HG03139 (cell line): ENCODE results near the gene GAP43.

Experiments
- ATAC-seq: cut with Tn5 transposase; IDR thresholded peaks from one replicate; pipeline ENCODE4 v1.9.1; 2021; ENCODE audit not compliant: unreplicated experiment

Gene GAP43, protein sequence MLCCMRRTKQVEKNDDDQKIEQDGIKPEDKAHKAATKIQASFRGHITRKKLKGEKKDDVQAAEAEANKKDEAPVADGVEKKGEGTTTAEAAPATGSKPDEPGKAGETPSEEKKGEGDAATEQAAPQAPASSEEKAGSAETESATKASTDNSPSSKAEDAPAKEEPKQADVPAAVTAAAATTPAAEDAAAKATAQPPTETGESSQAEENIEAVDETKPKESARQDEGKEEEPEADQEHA

DNA sequence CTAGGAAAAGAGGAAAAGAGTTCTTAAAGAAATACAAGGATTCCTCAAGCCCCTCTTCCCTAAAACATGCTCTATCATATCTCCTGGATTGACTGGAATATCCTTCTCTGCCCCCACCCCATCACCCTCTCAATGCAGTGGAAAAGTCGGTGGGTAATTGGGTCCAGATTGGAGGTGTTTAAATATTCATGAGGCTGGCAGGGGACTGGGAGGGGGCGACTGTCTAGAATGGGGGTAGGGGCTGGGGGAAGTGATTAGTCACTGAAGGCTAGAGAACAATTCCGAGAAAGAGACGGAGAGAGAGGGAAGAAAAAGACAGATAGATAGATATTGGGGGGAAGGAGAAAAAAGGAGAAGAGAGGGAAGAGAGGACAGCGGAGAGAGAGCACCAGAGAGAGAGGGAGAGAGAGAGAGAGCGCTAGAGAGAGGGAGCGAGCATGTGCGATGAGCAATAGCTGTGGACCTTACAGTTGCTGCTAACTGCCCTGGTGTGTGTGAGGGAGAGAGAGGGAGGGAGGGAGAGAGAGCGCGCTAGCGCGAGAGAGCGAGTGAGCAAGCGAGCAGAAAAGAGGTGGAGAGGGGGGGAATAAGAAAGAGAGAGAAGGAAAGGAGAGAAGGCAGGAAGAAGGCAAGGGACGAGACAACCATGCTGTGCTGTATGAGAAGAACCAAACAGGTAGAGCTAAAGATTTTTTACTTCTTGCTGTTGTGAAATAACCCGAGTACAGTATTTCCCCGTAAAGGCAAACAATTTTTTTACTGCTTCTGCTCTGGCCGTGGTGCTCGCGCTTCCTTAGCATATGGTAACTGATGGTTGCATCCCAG, at the start of gene GAP43:
GAP43 (plus strand) TSS at position 467 of the 825 bp plus-strand sequence; CDS start at position 647, 180 bp downstream.
- no peak for ATAC-seq

DNA sequence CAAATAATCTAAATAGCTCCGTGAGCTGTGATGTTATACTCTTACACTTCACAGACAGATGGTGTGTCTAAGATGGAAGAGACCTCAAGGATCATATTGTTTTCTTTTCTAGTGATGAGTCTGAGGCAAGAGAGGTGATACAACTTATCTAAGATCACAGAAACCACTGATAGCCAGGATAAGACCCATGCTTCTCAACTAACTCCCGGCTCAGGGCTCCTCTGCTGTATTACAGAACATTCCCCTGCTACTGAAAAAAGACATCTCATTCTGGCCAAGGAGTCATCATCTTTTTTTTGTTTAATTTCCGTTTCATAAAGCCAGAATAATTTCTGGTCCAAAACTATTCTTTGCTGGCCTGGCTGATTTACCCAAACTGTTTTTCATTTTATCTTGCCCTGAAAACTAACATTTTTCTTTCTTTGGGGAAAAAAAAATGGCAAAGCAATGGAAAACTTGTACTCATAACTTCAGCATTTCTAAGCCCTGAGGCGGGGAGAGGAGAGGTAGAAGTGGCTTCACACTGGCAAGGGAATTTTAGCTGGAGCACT, 46.9 kb upstream of the GAP43 start:
- ATAC-seq = no peak

DNA sequence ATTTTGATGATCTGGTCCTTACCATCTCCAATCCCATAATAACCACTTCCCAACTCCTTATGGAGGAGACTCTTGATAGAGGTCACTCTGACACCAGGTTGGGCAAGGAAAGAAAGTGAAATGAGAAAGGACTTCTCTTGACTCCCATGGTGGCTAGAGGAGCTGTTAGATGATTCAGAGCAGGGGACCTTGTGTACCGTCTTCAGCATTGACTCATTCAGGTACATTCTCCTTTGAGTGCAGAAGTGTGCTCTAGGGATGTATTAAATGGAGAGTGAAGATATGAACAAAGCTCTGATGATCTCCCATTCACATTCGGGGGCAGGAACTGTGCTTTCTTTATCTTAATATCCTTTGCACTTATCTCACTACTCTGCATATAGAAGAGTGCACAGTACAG, 46.3 kb upstream of the GAP43 start:
- no peak for ATAC-seq

DNA sequence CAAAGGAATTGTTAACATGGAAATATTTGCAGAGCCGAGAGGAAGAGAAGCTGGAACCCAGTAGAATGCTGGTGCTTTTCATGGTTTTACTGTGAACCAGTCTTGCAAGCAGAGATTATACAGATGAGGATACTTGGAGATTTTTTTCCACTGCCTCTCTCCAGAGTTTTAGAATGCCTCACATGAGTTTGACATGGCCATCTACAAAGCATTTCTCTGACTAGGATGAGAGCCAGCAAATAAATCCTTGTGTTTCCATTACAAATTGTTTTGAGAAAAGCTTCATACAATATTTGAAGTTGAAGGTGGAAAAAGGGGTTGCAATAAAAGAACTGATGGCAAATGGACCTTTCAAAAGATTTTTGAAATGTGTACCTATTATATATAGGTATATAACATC, 45.0 kb upstream of the GAP43 start:
- ATAC-seq = no peak

DNA sequence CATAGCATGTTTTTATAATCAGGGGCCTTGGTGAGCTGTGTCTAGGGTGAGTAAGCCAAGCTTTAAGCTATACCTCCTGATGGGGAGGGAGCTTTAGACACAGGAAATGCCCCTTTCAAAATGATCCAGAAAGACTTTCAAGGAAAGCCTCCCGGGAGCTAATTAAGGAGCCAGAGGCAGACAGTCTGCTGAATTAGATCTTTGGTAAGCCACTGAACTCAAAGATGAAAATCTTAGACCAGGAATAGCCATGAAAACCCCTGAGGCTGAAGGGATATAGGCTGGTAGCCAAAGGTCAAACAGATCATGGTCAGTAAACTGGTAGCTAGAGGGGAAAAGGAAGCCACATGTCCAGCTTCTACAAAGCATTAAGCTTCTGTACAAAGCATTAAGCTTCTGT, 42.7 kb upstream of the GAP43 start:
- ATAC-seq = no peak

DNA sequence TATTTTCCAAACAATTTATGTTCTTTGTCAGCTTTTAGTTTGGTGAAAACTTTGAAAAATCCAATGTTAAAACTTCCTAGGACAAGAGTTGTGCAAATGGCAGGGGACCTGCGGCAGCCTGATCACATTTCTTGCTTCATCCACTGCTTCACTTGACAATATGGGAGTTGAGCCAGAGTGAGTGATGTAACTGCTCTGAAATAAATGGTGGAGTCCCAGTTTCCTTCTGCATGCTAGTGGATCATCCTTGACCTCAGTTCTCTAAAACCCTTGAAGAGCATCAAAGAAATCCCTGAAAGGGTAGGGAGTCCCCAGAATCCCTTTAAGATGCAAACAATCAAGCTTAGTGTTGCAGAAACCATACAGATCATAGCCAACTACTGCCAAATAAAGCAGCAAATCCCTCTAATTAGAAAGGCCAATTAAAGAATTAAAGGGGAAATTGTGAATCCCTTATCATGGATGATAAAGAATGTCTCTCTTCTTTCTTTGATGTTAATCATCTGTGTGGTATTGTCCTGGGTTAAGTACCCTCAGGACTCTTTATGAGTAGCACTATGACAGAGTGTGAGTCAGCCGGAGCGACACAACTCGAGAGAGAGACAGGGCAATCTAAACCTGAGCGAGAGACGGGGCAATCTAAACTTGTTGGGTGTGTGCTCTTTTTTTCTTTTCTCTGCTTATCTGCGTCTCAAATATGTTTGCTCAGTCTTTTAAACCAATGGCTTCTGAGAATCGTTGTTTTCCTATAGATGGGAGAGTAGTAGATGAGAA, 41.8 kb upstream of the GAP43 start:
- no peak for ATAC-seq

DNA sequence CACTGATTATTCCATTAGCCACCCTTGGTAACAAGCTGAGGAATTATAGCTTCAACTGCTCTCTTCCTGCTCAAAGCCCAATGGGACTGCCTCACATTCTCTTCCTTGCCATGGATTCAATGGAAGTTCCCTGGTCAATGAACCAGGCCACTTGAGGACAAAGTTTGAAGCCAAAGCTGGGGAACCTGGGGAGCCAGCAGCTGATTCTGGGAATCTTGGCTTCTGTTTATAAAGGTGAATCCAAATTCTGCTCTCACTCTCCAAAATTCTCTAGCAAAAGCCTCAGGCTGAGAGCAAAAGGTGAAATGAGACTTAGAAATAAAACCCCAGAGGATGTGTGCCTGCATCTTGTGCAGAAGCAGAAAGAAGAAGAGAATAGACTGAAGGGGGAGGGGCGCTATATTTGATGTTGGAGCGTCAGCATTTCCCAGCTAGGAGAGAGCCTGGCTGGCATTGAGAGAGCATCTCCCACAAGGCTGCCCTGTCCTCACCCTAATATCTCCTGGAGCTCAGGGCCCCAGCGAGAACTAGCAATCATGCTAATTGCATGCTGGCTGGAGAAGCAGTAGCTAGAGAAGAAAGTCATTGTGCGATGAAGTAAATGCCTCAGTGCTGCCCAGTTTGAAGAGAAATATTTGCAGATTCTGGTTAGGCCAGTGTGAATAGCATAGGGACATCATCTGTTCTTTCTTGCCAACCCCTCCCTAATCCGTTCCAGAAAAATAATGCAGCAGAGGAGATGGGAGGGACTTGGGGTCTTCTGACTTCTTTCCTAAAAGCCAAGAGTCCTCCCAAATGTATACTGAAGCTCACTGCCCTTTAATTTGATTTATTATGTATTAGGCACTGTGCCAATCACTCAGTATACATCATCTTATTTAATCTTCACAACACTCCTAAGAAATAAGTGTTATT, 34.9 kb upstream of the GAP43 start:
- no peak for ATAC-seq

DNA sequence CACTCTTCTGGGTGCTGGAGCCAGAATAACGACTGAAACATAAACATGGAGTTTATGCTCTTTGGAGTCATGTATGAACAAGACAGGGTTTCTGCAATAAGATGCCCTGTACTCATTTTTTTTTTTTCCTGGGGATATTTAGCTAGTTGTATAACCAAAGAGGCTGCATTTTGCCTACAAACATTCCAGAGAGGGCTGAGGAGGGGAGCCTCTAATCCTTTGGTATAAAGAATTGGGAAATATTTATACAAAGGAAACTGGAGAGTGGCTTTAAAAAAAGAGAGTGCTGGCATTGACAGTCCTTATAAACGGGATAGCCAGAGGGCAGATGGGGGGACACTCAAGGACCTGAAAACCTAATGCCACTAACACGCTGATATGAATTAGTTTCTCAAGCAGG, 32.4 kb upstream of the GAP43 start:
- ATAC-seq = no peak

DNA sequence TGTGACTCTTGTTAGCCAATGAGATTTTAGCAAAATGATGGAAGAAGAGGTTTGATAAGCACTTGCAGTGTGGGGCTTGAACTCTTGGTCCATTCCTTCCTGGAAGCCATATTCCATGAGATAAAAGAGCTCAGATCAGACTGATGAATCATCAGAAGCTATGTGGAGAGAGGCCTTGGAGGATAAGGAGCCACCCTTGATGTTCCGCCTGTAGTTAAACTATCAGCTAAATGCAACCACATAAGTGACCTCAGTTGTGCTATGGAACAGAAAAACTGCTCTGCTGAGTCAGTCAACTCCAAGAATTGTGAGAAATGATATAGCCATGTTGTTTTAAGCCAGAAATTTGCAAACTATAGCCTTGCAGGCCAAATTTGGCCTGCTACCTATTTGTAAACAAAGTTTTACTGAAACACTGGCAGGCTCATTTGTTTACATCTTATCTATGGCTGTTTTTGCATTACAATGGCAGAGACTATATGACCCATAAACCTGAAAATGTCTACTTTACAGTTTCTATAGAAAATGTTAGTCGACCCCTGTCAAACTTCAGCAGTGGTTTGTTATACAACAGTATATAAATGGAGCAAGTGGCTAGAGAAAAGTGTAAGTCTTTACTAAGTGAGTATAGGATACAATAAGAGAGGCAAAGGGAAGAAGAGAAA, 27.6 kb upstream of the GAP43 start:
- ATAC-seq = no peak

DNA sequence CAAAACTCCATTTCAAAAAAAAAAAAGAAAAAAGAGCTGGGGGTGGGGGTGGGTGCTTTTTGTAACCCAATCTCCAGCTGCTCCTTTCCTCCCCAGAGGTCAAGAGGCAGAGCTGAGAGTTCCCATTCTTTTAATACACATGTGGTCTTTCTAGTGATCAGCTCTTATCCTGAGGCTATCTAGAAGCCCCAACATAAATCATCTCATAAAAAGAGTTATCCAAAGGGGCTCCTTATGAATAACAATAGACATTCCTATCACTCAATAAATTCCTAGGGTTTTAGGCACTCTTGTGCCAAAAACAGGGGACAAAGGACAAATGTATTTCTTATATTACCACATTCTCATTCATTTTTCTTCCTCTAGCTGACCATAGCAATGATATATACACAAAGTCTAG, 25.1 kb upstream of the GAP43 start:
- ATAC-seq = no peak

DNA sequence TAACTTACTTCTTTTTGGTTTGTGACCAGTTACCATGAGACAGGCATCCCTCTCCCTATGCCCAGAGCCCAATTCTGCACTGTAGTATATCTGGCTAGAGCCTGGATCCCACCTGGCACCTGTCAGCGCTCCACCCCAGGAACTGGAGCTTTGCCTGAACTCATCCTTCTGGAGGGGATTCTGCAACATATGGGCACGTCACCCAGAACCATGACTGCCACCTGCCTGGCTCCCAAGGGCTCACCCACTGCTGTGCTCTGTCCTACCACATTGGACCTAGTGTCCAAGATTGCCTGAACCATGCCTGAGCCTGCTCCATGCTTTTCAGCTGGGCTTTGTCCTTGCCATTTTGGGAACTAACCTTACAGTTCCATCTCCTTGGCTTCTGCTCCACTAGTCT, 21.1 kb upstream of the GAP43 start:
- ATAC-seq = no peak

DNA sequence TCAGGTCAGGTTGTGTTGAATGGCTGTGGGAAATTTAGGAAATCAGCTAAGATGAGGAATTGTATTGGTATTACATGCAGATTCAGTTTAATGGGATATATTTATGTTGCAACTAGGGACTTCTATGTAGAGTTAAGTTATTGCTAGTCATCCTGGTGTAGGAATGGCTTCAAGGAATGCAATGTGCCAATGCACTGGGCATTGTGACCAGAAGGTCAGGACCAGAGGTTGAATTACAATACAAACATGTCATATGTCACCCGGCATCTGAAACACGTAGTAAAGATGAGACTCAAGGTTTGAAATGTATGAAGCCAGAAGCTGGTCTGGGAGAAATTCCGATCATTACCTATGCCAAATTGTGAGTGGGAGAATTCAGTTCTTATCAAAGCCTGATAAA, 11.7 kb upstream of the GAP43 start:
- ATAC-seq = no peak

DNA sequence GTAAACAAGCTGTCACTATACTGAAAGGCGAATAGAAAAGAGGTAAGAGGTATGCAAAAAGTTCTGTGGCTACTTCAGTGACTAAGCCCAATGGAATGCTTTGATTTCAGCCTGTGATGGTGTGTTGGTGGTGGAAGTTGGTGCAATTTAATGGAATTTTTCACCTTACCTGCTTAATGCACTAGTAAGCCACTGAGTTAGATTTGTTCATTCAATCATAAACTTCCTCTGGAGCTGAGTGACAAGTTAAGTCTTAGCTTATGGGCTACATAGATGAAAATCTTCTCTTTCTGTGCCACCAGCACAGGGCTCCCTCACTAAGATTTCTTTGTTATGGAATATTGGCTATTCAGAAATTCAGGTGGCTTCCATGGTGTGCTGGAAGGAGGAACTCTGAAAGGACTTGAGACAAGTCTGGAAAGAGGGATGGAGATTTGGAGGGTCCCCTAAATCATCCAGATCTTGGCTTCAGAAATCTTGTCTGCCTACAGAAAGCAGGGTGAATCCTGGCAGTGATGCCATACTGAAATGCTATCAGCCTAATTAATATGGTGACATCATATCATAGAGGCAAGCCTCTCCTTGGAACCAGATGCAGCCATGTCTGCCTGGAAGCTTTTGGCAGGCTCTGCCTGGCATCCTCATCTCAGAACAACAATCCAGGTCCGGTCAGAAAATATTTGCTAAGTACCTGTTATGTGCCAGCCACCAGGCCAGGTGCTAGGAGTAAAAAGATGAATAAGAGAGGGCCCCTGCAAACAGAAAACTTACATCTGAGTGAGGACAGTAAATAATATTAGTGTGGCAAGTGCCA, 8.1 kb upstream of the GAP43 start:
- no peak for ATAC-seq

DNA sequence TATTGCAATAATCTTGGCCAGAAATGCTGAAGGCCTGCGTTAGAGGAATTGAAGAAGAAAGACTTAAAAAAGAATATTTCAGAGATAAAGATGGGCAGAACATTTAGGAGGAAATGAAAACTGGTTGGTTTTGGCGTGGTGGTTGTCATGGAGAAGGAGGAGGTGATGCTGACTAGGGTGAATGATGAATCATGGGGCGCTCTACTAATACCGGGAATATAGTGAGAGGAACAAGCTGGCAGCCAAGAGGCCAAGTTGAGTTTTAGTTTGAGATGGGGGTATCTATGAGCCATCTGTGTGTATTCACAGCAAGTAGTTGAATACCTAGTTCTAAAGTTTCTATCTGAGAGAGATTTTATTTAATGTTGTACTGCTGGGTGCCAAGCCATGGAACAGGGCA, 6.8 kb upstream of the GAP43 start:
- no peak for ATAC-seq

DNA sequence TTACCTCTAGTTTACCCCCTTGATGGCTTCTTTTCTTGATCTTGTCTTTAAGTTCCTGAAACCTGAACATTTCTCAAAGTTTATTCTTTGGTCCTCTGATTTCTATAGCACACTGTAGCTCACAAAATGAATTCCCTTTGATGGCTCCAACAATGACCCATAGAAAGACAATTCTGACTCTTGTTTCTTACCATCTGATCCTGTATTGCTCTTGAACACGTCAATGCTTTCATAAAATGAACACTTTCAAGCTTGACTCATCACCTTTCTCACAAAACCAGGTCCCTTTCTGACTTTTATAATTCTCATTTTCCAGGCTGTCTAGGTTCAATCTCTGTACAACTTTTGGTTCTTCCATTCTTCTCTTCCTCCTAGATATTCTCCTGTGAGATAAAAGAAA, 5.7 kb upstream of the GAP43 start:
- ATAC-seq = no peak

DNA sequence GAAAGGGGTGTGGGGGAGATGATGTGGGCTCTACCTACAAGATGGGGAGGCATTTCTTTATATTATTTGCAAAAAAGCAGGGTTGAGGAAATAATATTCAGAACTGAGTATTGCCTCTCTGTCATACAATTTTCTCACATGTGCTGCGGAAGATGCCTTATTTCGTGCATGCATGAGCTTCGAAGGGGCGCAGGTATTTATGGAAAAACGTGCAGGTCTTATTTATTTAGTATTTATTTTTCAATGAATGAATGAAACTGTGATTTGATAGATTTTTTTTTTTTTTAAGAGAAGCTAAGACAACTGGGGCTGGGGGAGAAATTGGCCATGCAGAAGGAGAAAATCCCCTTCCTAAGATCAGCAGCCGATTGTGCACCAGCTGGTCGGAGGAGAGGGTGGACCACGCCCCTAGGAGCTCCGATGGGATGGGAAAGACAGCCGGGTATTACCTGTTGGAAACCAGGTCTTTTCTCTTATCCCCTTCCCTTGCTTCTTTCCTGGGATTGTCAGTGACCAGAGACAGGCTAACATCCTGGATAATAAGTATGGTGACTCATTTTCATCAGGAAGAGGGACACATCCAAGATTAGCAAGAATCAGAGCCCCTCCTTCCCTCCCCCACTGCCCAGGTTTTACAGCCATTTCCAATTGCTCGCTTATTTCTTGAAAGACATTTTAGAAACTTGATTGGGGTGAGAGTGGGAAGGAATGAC, 875 bp downstream of the GAP43 start:
- no peak for ATAC-seq

DNA sequence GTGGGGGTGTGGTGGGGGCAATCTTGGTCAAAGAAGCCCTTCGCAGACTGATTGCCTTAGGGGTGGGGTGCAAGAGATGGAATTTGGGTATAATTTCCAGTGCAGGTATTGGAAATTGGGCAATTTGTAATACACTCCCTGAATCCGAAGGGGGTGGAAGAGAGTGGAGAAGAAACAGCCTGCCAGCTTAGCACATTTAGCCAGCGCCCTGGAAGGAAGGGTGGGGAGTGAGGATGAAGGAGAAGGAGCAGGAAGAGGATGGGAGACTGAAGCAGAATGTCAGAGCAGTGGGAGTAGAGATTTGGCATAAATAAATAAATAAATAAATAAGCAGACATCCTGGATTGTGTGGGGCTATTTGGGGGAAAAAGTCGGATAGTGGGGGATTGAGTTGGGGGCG, 1.6 kb downstream of the GAP43 start:
- ATAC-seq = no peak

DNA sequence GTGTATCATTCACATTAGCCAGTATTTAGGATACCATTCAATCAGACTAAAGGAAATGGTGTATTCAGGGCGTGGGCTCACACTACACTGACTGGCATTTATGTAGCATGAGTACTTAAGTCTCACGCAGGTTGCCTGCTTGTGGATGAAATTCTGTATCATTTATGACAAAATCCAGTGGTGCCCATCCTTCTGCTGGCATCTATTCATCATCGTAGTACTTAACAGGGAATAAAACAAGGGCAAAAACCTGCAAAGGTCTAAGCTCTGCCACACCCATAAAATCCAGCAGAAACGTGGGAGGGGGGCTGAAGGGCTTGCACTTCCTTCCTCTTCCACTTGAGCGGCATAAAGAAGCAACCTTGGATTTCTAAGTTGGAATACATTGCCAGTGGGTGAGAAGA, 2.7 kb downstream of the GAP43 start:
- no peak for ATAC-seq

DNA sequence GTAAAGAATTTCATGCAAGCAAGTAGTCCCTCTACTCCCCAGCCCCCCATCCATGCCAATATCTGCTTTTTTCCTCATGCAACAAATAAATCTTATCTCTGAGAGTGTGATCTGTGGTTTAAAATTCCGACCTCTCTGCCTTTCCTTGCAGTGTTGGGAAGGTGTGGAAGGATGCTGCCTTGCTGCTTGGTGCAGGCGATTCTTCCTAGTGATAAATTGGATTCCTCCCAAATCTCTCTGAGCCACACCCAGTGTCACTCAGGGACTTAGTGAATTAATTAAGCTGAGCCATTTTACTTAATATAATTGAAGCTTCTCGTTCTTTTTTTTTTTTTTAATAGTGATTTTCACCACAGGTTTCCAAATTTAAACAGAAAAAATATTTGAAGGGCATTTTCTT, 3.4 kb downstream of the GAP43 start:
- no peak for ATAC-seq
